DOHH2 (cell line): ENCODE results near the gene JAG2.

ENCODE experiments used
- CTCF ChIP-seq: fragments of 200-600 bp; sonication (generic); IDR thresholded peaks from one replicate; pipeline ENCODE4 v1.5.1; 2014; ENCODE audit warnings: antibody characterized with exemption, mild to moderate bottlenecking, low read depth, low read length; ENCODE audit not compliant: poor library complexity, severe bottlenecking
- EZH2phosphoT487 ChIP-seq: fragments of 200-600 bp; sonication (generic); IDR thresholded peaks from 2 replicates; pipeline ENCODE4 v1.6.1; 2017; ENCODE audit warnings: borderline replicate concordance, mild to moderate bottlenecking, antibody characterized with exemption, low read length, moderate library complexity, mixed read lengths

- TF ChIP-seq CTCF (no peak), EZH2phosphoT487 (no peak)
Measured at GRCh38 chr14:105168093-105168420, 519 bp downstream of the JAG2 start.
